ENCODE measurements around the gene CD37.

DNA sequence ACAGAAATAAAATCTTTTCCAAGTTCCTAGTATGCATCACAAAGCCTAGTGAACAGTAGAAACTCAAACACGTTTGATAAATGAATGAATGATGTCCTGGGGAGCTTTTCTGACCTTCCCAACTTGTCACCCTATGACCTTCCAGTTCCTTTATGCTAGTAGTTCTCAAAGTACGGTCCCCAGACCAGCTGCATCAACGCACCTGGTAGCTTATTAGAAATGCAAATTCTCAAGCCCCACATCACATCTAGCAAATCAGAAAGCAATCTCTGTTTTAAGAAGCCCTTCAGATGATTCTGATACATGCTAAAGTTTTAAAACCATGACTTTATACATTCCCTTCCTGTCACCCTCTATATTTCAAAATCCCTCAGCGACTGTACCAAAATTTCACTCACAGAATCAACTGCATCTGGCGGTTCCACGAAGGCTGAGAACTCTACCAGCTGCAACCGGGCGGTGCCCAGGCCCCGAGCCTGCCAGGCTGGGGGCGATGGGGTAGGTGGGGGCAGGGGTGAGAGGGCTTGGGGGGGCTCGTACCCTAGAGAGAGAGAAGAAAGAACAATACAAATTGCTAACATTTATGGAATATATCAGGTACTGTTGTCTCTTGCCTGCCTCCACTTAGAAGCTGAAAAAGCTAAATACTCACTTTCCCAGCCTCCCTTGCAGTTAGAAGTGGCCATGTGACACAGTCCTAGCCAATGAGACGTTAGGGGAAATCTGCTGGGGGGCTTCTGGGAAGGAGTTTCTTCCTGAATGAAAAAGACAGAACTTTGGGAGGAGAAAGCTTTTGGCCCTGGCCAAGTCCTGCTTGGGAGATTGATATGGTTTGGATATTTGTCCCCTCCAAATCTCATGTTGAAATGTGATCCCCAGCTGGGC is 13.3 kb downstream of the CD37 start:
- TF ChIP-seq EZH2phosphoT487 (IDR thresholded peaks at IDR 0.05; ENCODE audit: low read depth) = no peak
- TF ChIP-seq, protein P1, sequence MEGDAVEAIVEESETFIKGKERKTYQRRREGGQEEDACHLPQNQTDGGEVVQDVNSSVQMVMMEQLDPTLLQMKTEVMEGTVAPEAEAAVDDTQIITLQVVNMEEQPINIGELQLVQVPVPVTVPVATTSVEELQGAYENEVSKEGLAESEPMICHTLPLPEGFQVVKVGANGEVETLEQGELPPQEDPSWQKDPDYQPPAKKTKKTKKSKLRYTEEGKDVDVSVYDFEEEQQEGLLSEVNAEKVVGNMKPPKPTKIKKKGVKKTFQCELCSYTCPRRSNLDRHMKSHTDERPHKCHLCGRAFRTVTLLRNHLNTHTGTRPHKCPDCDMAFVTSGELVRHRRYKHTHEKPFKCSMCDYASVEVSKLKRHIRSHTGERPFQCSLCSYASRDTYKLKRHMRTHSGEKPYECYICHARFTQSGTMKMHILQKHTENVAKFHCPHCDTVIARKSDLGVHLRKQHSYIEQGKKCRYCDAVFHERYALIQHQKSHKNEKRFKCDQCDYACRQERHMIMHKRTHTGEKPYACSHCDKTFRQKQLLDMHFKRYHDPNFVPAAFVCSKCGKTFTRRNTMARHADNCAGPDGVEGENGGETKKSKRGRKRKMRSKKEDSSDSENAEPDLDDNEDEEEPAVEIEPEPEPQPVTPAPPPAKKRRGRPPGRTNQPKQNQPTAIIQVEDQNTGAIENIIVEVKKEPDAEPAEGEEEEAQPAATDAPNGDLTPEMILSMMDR (IDR thresholded peaks at IDR 0.05; ENCODE audit: low read depth, low read length) = no peak

Measured in OCI-LY3 (cell line).